ENCODE results near the gene EHMT1. TPM values are rescaled to one million over a fixed set of nuclear protein-coding genes. Genes with fewer than 3 reads are reported as not detected.

Gene EHMT1
- total and polyA plus RNA-seq, 10 of the 15 experiments (the other 5 are each of a cell fraction or from before 2014, with no cell fraction given) = 2.9 to 100 (median 48.1) TPM

GRCh38 chr9:137739371-137740309 lies 120.8 kb downstream of the EHMT1 start:
- DNase-seq (ENCODE audit: low read depth, low spot score) (no peak), FAIRE-seq (no peak), ATAC-seq (no peak)
- Histone ChIP-seq H4K20me1 (ENCODE audit: control insufficient read depth, insufficient read depth) (no peaks in the 10 kb centered on the region), H3K27ac (ENCODE audit: control insufficient read depth, insufficient read depth) (peak overlapping the region; percentile 97), H3K4me3 (peak overlapping the region; percentile 28; the same call in 1 of the 2 replicates), H3K4me1 (ENCODE audit: control insufficient read depth, insufficient read depth, low read length) (peaks cover 41% of the 10 kb centered on the region), H2AFZ (ENCODE audit: control insufficient read depth, low read depth, low read length) (no peak overlapping the region), H3K27me3 (replicated peaks in 1 of 2; ENCODE audit: control insufficient read depth in 2 of 2, insufficient read depth in 2 of 2, low read length in 1 of 2) (no peaks in the 10 kb centered on the region), H3K9ac (ENCODE audit: control insufficient read depth, insufficient read depth, low read length) (peak overlapping the region; percentile 79), H3K79me2 (ENCODE audit: control insufficient read depth, insufficient read depth, low read length) (peaks cover 24% of the 10 kb centered on the region), H3K36me3 (ENCODE audit: control insufficient read depth in 2 of 2, insufficient read depth in 2 of 2, low read length in 1 of 2) (peaks cover 6 to 7% of the 10 kb centered on the region in 2 experiments; a peak in 3 of 4 replicates), H3K4me2 (ENCODE audit: control insufficient read depth, insufficient read depth) (peak overlapping the region; percentile 87), H3K9me3 (replicated peaks; ENCODE audit: control insufficient read depth, insufficient read depth, low read length) (peaks cover 12% of the 10 kb centered on the region; the same call in 2 of the 3 replicates)
- BruUV-seq (replicated peaks) = no TSS peak
- intact Hi-C loops (cut with micrococcal nuclease; ENCODE audit: unreplicated experiment) = loop anchor here (2.0 kb wide), 1 partner anchor 67 kb away; no protein-coding TSS in a partner anchor
- no peak for TF ChIP-seq EZH2 (IDR thresholded peaks at IDR 0.05; ENCODE audit: borderline replicate concordance, control insufficient read depth, low read depth, low read length)
- no peak for TF ChIP-seq BCL11A (IDR thresholded peaks at IDR 0.05; ENCODE audit: low read depth, low read length)
- TF ChIP-seq CHD2 (IDR thresholded peaks at IDR 0.05; ENCODE audit: borderline replicate concordance, low read depth, low read length) = no peak
- no peak for TF ChIP-seq PKNOX1 (IDR thresholded peaks at IDR 0.05)
- TF ChIP-seq BRCA1 (IDR thresholded peaks at IDR 0.05; ENCODE audit: low read depth, low read length) = no peak
- no peak for TF ChIP-seq MEF2B (IDR thresholded peaks at IDR 0.05; ENCODE audit: partially characterized antibody, poor library complexity, severe bottlenecking)
- no peak for TF ChIP-seq ZSCAN29 (IDR thresholded peaks at IDR 0.05)
- peak; percentile 49; the same call in 1 of the 2 replicates for TF ChIP-seq POLR2A (IDR thresholded peaks at IDR 0.05; ENCODE audit: low read depth, low read length)
- no peak for TF ChIP-seq CUX1 (IDR thresholded peaks at IDR 0.05; ENCODE audit: insufficient replicate concordance, low read depth, low read length)
- TF ChIP-seq LARP7 (IDR thresholded peaks at IDR 0.05) = 0 out of 2 replicates have a peak, but pooled peaks have one; percentile 43
- peak; percentile 64 for TF ChIP-seq POLR2AphosphoS5 (IDR thresholded peaks at IDR 0.05; ENCODE audit: low read length)
- TF ChIP-seq NFXL1 (IDR thresholded peaks at IDR 0.05; ENCODE audit: borderline replicate concordance) = no peak
- no peak for TF ChIP-seq FOXK2 (IDR thresholded peaks at IDR 0.05)
- TF ChIP-seq NRF1 (conservative IDR thresholded peaks at IDR 0.05; ENCODE audit: low read depth, low read length) = no peak
- CTCF ChIA-PET = interaction anchor here (0.7 to 1.7 kb wide), 9 partner anchors 10 to 67 kb away, joined by 3 to 7 read pairs (median 4); no protein-coding TSS in a partner anchor
- WGBS (ENCODE audit: insufficient coverage, insufficient replicate concordance, low lambda C conversion rate, missing lambda C conversion rate) = 89% methylated on average over 12 of the region's 12 CpGs
- in situ Hi-C loops (cut with MboI) = no loop called here
- RAD21 ChIA-PET (ENCODE audit: unreplicated experiment) = interaction anchor here (1.2 to 1.7 kb wide), 7 partner anchors 18 to 69 kb away, joined by 3 to 17 read pairs (median 4); no protein-coding TSS in a partner anchor
- POLR2A ChIA-PET = interaction anchor here (0.9 to 1.3 kb wide), 3 partner anchors 21 to 187 kb away, joined by 3 read pairs; no protein-coding TSS in a partner anchor
- SMC1A ChIA-PET (ENCODE audit: uncharacterized antibody, unreplicated experiment) = interaction anchor here (0.7 to 2.8 kb wide), 8 partner anchors 10 to 85 kb away, joined by 3 to 14 read pairs (median 5); no protein-coding TSS in a partner anchor

All from GM12878 (cell line).